Stimulated activated CD4-positive, alpha-beta T cell treated with anti-CD3 and anti-CD28 coated beads, TNF-alpha, amount 100 ng/mL, for 4 hours (primary cell): ENCODE results near the gene CCNL1.

Experiments
- DNase-seq, 3 experiments: peaks; one replicate each; pipeline ENCODE4 v3.0.0-alpha.2; 2020; ENCODE audit warnings: low read depth in 3 of 3

CCNL1 gene

DNA sequence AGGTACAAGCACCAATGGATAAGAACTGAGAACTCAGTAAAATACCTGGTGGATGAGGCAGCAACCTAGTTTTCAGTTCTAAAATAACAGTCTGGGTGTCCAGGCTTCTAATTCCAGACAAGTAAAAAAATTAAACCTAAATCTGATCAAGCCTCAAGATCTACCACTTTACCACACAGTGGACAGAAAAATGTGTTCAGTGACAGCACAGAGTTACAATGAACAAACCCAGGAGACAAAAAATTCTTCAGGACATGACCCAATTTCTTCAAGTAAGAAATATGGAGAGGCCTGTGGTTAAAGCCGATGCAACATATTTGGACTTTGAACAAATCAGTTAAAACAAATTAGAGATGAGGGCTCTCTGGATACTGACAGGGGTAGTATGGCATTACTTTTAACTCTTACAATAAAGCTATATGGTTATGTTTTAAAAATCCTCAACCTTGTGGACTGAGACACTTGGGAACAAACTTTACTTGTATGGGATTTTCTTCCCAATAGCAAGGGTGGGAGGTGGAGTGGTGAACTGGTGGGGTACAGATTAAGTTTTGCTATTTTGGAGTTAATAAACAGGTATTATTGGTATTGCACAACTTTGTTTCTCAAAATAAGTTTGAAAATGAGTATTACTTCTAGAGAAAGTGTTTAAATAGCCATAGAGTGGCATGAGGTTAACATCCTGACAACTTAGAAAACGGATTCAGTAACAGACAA lies 14.2 kb downstream of the CCNL1 start:
- no peak for DNase-seq

DNA sequence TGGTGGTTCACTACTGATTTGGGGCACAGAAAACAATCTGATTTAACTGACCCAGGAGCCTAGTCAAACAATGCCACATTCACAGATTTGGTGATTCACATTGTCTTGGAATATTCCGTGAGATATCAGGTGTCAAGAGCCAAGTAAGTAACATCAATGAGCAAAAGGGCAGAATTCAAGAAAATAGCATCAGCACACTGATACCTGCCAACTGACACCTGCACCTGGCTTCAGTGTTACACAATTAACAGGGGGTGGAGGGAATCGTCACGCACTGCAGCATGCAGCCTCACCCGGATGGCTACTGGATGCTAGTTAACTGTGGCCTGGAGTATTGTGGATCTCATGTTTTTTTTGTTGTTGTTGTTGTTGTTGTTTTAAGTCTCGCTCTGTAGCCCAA lies 17.6 kb downstream of the CCNL1 start:
- DNase-seq = no peak

DNA sequence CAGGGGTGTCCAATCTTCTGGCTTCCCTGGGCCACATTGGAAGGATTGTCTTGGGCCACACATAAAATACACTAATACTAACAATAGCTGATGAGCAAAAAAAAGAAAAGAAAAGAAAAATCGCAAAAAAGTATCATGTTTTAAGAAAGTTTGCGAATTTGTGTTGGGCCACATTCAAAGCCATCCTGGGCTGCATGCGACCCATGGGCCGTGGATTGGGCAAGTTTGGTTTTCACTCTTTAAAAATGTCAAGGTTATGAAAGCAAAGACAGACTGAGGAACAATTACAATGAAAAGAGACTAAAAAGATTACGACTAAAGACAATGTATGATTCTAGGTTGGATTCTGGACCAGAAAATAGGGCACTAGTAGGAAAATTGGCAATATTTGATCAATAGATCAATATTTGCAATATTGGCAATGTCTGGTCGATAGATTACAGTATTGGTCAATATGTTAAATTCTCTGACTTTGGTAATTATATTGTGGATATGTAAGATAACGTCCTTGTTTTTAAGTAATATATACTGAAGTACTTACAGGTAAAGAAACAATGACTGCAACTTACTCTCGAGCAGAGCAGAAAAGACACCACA lies 19.9 kb downstream of the CCNL1 start:
- DNase-seq = no peak

DNA sequence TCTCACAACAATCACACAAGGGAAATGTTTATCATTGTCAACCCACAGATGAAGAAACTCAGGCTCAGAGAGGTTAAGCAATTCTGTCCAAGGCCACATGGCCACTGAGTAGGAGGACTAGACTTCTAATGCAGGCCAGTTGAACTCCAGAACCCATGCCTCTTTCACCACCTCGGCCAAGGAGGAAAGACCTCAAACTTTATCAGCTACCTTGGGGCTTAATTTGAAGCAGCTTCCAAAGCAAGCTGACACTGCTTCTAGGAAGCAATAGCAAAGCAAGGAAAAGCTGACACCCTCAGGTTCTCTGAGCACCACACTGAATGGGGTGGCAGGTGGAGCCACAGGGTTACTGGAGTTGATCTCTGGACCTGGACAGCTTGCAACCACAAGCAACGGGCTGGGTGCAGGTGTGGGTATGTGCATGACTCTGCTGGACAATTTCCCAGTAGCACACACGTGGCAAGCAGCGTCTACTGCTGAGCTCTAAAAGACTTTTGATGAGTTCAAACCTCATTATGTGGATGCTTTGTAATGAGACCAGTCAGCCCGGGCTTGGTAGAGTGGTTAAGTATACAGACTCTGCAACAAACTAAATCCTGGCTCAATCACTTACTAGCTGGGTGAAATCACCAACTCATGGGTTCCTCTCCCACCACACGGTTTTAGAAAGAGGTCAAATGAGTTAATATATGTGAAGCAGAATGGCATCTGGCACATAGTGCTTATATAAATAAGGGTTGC lies 23.1 kb downstream of the CCNL1 start:
- DNase-seq = no peak

DNA sequence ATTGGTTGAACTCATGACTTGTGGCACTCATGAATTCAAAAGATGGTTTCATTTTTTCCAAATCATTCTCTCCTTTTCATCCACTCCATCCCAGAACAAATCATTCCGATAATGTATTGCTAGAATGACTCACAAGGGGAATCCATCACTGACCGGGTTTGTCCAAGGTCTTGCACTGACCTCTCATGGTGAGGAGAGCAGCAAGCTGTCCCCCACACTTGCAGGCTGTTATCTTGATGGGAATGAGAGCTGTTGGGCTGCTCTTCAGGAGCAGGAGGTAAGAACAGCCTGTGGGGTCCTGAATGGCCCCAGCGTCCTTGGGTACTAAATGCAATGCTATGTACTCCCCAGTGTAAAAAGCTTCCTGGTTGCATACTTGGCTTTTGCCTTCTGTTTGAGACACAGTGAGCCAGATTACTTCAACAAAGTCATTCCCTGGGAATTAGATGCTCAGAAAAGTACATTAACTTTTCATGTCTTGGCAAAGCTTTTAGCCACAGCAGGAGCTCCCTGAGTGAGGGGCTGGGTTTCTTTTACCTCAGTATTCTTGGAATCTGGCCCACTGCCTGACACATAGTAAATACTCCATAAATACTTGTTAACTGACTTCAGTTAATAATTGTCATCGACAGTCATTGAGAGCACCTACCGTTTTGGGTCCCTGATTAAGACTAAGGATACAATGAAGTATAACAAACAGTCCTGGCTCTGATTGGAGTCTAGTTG lies 24.1 kb downstream of the CCNL1 start:
- DNase-seq = no peak

DNA sequence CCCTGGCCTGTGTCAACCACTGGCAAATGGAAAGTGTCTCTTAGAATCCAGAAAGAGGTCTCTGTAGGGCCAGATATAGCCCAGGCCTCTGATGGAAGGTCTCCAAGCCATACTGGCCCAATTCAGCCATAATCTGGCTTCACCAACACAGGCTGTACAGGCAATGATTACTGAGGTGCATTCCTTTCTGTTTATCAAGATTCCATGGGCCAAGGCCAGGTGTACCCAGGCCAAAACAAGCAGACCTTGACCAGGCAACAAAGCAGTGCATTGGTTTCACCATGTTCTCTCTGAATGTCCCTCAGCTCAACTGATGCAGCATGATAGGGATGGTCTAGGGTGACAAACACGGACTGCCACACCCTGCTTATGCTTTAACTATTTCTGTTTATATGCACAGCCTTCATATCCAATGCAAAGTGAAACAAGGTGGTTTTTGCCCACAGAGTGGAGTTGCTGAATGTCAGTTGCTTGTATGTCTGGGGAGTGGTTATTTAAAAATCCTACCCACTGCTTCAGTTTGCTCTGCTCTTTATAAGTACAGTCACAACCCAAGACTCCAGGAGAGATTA lies 25.2 kb downstream of the CCNL1 start:
- DNase-seq = no peak

DNA sequence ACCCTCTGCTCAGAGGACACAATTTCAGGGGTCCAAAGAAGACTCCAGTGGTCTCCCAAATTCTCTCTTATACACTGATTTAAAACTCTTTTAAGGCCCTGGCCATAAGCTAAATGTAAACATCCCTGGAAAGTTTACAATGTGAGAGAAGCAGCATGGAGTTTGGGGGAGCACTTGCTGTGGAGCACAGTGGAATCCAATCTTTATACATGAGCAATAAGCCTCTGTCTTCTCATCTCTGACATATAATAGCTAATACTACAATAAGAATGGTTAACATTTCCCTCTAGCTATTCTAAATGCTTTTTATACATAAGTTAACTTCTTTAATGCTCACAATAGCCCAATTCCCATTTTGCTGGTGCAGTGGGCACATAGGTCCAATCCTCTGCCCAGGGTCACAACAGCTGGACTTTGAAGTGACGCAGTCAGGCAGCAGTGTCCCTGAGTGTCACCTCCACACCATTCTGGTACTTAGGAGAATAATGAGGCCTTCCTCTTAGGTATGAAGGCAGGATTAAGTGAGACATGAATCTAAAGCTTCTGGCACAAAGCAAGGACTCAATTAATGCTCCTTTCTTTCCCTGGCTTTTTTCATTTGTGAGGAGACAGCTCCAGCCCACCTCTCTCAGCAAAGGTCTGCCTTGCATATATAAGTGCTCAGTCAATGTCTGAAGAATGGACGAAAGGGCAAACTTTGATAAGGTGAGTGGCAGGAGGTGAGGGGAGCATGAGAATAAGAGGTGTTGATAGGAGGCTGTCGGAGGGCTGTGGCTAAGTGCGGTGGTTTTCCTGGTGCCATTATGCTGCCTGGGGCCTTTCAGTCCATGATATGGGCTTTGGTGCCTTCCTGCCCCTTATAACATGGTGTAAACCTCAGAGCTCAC lies 26.3 kb downstream of the CCNL1 start:
- DNase-seq = no peak

DNA sequence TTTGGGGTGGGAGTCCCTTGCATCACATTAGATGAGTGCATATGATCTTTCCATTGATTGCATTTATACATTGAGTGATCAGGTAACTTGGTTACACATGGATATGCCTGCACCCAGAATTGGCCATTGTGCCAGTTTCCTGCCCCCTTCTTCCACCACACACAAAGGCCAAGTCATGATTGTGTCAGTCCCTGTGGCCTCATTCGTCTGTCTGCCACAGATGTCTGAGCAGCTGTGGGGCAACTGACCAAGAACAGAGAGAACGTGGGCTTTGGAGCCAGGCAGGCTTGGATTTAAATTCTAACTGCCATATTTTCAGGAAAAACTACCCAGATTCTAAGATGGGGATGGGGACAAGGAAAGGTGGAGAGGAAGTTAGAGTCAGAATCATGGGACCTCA lies 27.0 kb downstream of the CCNL1 start:
- DNase-seq = no peak

DNA sequence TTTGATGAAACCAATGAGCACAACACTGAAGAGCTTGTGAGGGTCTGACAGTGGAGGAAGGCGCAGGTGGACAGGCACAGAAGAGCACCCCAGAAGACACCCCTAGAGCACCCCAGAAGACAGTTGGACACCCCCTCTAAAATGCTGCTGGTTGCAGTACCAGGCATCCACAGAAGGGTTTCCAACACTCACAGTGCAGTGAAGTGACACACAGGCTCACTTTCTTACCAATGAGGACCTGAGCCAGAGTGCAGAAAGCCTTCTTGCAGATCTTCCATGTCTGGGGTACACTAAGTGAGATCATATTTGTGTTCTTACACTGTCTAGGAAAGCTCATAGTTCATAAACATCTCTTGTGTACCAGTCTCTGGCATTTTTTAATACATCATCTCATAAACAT lies 27.6 kb downstream of the CCNL1 start:
- DNase-seq = no peak

DNA sequence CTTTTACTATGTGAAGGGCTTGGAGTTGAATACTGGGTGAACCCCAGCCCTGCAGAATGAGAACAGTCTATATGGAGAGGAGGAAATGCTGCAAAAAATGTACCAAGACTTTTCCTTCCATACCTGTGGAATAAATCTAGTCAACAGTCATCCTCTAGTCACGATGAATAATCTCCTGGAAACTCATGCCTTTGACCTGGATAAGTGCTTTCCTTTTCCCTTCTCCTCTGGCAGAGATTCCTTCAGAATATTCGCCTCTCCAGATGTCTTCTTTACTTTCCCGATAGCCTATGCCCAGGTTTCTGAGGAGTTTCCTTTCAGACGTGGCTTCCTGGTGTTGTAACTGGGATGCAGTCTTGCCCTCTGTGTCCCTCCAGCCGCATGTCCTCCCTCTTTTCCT lies 28.1 kb downstream of the CCNL1 start:
- no peak for DNase-seq

DNA sequence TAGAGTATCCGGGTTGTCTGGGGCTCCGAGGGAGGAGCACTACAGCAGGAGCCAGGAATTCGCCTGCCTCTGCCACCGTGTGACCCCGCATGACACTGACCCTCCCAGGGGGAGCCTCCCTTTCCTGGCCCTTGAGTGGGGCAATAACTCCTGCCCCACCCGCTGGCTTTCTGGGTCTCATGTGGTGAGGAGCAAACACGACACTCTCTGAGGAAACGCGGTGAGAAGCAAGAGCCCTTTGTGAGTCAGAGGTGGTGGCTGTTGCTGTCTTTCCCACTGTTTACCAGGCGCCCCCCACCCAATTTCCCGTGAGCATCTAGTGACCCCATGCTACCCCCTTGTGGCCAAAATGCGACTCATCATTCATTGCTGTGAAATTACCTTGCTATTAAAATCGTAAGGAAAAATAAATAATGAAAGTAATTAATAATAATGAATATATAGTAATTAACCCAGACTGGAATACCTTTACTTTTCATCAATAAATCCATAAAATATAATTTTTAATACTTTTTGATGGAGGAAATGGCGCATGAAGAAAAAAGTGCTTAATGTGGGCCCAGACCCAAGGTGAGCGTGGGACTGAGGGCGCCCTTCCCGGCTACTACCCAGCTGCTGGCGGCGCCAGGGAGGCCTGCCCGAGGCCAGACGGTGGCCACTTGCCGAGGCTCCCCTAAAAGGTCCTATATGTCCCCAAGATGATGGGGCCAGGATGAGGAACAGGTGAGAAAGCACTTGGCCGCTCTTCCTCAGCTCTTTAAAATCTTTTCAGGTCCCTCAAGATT lies 29.3 kb downstream of the CCNL1 start:
- DNase-seq = peak; percentile 23 to 70 (median 48)

DNA sequence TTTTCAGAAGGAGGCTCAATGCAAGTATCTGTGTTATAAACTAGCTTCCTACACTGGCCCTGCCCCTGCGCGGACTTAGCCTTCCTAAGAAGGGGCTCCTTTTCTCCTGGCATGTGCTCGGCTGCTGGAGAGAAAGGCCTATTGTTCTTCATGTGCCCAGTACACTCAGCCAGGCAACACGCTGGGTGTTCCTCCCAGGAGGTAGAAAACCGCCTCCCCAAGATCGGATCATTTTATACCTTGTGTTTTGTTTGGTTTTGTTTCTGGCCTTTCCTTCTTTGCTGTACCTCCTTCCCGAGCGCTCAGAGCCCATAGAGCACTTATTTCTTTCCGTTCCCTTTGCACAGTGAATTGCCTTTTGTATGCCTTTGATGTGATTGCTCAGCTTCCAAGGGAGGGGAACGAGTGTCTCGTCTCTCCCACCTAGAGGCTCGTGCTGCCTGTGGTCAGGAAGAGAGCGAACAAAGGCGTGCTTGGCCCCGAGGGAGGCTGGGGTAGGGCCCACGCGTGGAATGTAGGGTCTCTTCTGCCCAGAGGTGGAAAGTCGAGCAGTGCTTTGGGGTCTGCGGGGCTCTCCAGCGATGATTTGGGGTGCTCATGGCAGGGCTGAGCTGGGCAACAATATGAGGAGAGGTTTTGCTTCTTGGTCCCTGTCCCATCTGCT lies 30.0 kb downstream of the CCNL1 start:
- DNase-seq = no peak

DNA sequence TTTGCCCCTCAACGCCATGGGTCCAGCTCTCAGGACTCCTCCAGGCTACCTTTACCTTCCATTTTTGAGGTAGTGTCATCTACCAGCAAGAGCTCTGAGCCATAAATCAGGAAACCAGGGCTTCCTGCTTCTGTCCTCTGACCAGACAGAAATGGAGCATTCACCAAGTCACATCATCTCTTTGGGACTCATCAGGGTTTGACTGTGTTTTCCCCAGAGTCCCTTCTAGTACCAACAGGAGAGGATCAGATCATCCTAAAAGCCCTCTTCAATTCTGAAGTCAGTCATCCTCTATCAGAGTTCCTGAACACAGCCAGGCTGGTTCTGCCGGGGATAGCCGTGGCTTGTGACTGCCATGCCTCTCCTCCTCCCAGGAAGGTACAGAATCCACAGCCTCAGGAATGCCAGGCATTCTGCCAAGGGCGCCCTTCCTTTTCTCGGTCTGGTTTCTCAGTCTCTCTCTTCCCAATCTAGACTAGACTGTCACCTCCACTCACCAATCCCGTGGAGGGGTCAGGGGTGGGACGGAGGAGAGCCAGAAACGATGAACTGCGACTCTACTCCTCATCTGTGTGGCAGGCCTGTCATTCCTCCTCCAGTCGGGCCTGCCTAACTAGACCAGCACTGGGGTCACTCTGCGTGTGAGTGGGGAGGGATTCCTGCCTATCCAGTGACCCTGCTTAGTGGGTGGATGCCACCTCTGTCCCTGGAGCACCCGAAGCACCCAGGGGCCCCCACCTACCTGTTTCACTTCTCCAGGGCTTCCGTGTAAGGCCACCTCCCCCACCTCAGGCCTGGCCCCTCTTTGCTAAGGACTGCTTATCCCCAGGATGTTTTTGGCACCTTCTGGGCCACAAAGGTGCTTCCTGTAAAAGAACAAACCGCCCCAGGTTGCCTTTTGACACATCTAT lies 30.9 kb downstream of the CCNL1 start:
- no peak for DNase-seq

DNA sequence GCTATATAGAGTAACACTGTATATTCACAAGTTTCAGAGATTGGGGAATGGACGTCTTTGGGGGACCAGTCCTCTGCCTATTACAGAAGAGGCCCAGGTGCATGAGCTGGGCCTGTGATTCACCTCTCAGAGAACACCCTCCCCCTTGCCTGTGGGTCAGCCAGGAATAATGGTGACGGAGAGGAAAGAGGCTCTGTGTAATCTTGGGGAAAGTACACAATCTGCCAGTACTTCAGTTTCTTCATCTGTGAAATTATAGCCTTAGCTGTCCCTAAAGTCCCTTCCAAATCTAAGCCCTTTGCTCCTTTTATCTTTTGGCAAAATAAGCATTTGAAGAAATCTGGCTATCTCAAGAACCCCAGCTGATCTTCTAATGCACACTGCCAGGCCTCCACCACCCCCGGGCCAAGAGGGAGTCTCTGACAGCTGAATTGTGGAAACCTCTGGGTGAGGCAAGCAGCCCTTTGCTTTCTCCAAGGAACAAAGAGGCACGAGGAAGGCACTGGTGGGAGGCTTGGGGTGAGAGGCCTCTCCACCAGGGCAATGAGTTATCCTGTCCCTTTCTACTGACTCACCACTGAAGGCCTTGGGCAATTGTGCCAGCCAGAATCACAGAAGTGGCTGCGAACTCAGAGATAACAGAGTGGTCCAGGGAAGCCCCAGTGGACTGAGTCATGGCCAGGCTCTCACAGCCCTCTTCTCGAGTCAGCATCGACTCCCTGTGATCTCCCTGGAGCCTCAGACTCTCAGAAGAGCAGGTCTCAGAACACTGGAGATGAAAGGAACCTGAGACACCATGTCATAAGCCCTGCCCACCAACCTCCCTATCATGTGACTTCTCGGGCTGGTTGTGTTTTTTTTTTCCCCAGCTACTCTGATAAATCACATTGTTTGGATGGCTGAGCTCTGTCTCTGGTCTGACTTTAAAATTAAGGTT lies 31.8 kb downstream of the CCNL1 start:
- peak; percentile 25 to 46 (median 33) for DNase-seq

DNA sequence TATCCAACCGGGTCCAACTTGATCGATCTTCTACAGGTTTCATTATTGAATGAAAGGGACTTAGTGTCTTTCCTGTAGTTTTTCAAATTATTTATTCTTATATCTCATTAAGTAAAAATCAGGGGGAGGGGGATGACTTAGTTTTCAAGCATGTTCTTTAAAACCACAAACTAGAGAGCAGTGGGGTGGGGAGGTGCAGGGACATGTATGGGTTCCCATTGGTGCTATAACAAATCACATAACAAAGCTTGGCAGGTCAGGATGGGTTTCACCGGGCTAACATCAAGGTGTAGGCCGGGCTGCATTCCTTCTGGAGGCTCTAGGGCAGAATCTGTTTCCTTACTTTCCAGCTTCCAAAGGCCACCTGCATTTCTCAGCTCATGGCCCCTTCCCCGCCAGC lies 32.7 kb downstream of the CCNL1 start:
- DNase-seq = no peak

DNA sequence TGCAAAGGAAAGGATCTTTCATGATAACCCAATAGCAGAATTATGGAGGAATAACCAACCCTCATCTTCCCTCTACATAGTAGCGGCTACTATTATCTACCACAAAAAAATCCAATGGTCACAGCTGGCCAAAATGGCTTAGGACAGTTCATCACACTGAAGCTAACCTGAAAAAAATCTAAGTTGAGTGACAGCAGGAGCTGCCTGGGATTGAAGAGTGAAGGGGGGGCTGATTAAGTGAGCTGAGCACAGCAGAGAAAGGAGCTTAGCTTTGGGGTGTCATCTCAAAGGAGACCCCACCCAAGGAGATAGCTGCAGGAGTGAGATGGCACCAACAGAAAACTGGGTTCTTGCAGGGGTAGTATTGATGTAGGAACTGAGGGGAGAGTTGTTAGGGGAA lies 33.6 kb downstream of the CCNL1 start:
- DNase-seq = no peak

DNA sequence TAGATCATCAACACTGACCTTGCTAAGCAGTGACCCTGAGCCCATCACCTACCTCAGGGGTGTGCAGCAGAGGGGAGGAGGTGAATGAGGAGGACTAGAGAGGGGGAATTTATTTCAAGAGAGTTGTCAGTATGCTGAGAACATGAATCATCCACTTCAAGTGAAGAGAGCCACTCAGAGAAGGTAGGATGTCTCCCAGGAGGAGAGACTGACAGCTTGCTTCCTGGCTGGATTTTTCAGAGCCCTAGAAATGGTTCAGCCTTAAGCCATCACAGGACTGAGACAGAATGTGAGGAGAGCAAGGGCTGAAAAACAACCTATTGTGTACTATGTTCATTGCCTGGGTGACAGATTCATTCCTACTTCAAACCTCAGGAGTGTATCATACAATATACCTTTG lies 34.8 kb downstream of the CCNL1 start:
- no peak for DNase-seq

DNA sequence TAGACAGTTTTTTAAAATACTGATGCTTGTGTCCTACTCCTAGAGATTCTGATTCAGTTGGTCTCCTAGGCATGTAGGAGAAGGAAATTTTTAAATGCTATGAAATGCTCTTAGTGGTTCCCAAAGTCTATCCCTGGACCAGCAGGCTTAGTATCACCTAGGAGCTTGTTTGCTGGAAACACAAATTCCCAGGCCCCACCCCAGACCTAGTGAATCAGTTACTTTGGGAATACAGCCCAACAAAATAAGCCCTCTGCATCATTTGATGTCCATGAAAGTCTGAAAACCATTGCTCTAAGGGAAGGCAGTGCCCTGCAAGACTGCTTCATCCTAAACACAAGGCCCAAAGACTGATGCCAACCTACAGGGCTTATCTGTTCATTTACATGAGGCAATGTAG lies 36.3 kb downstream of the CCNL1 start:
- no peak for DNase-seq
